NB4 (cell line): ENCODE measurements around the gene LCORL.

Experiments
- POLR2A ChIP-seq: IDR thresholded peaks from 2 replicates; pipeline ENCODE4 v1.6.1; 2011; ENCODE audit warnings: mild to moderate bottlenecking; ENCODE audit not compliant: insufficient read length; ENCODE audit errors: extremely low read depth
- TF ChIP-seq, protein P1 (sequence below): IDR thresholded peaks from one replicate; pipeline ENCODE4 v1.5.1; 2012; ENCODE audit warnings: low read depth, low read length

DNA sequence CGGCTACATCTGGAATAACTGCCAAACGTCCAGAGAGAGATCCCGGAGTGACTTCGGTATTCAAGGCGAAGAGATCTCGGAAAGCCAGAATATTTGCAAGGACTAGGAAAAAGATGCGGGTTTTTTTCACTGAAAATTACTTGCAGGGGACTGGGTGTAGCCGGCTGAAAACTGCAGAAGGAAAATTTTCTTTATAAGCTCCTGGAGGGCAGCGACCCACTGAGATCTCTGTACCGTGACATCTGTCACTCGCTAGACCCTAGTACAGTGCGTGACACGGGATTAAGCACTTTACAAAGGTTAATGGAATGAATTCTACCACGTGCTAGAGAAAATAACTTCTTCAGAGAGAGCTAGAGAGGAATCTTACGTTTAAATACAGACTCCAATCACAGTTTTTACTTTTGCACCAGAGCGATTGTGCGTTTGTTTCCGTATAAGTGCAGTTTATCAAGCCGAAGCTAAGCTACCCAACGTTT lies 1.1 kb upstream of the LCORL start:
- TF ChIP-seq, protein P1, sequence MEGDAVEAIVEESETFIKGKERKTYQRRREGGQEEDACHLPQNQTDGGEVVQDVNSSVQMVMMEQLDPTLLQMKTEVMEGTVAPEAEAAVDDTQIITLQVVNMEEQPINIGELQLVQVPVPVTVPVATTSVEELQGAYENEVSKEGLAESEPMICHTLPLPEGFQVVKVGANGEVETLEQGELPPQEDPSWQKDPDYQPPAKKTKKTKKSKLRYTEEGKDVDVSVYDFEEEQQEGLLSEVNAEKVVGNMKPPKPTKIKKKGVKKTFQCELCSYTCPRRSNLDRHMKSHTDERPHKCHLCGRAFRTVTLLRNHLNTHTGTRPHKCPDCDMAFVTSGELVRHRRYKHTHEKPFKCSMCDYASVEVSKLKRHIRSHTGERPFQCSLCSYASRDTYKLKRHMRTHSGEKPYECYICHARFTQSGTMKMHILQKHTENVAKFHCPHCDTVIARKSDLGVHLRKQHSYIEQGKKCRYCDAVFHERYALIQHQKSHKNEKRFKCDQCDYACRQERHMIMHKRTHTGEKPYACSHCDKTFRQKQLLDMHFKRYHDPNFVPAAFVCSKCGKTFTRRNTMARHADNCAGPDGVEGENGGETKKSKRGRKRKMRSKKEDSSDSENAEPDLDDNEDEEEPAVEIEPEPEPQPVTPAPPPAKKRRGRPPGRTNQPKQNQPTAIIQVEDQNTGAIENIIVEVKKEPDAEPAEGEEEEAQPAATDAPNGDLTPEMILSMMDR, result no peak
- TF ChIP-seq POLR2A, result no peak
